Sigmoid colon (tissue), 3 donors: ENCODE results near the gene SPTBN4.

Experiments
- POLR2A ChIP-seq, 2 donors: fragments of 450-650 bp; IDR thresholded peaks; one replicate each; pipeline ENCODE4 v1.6.1; 2016; ENCODE audit warnings: antibody characterized with exemption in 2 of 2, mild to moderate bottlenecking in 2 of 2, moderate library complexity in 2 of 2
- TF ChIP-seq, protein P1 (sequence below), 4 experiments: fragments of 450-650 bp in 3 of 4; fragments of 200-600 bp in 1 of 4; IDR thresholded peaks; one replicate each; pipeline ENCODE4 v1.5.1; 2016 to 2019; ENCODE audit warnings: antibody characterized with exemption in 4 of 4, mild to moderate bottlenecking in 3 of 4, moderate library complexity in 2 of 4

DNA sequence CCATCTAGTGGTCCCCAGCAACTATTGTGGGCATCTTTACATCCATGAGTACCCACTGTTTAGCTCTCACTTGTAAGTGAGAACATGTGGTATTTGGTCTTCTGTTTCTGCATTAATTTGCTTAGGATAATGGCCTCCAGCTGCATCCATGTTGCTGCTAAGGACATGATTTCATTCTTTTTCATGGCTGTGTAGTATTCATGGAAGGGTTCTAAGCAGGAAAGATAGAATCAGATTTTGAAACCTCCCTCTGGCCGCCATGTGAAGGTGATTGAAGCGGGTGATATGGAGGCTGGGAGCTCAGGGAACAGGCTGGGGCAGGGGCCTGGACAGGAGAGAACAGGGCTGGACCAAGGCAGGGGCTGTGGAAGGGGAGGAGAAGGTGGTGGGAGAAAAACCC is 154.5 kb downstream of the SPTBN4 start:
- no peak for TF ChIP-seq POLR2A (IDR thresholded peaks at IDR 0.05)
- TF ChIP-seq, protein P1, sequence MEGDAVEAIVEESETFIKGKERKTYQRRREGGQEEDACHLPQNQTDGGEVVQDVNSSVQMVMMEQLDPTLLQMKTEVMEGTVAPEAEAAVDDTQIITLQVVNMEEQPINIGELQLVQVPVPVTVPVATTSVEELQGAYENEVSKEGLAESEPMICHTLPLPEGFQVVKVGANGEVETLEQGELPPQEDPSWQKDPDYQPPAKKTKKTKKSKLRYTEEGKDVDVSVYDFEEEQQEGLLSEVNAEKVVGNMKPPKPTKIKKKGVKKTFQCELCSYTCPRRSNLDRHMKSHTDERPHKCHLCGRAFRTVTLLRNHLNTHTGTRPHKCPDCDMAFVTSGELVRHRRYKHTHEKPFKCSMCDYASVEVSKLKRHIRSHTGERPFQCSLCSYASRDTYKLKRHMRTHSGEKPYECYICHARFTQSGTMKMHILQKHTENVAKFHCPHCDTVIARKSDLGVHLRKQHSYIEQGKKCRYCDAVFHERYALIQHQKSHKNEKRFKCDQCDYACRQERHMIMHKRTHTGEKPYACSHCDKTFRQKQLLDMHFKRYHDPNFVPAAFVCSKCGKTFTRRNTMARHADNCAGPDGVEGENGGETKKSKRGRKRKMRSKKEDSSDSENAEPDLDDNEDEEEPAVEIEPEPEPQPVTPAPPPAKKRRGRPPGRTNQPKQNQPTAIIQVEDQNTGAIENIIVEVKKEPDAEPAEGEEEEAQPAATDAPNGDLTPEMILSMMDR (IDR thresholded peaks at IDR 0.05) = no peak
